ENCODE data around the gene ACTR3. TPM values are rescaled to one million over a fixed set of nuclear protein-coding genes. Genes with fewer than 3 reads are reported as not detected.

Gene ACTR3
- total RNA-seq, 4 donors from 2014 or later, result 59.7 to 161 (median 124) TPM

- TF ChIP-seq CTCF (IDR thresholded peaks at IDR 0.05; ENCODE audit: low read depth), result no peak
Measured at GRCh38 chr2:113863144-113863543, 26.7 kb upstream of the ACTR3 start.

- TF ChIP-seq CTCF (IDR thresholded peaks at IDR 0.05; ENCODE audit: low read depth), result no peak
Measured at GRCh38 chr2:113867571-113867970, 22.3 kb upstream of the ACTR3 start.

GRCh38 chr2:113869253-113869652, 20.6 kb upstream of the ACTR3 start:
- TF ChIP-seq CTCF (IDR thresholded peaks at IDR 0.05; ENCODE audit: low read depth), result no peak

- no peak for TF ChIP-seq CTCF (IDR thresholded peaks at IDR 0.05; ENCODE audit: low read depth)
Measured at GRCh38 chr2:113872201-113872600, 17.7 kb upstream of the ACTR3 start.

- no peak for TF ChIP-seq CTCF (IDR thresholded peaks at IDR 0.05; ENCODE audit: low read depth)
Measured at GRCh38 chr2:113873867-113874266, 16.0 kb upstream of the ACTR3 start.

- TF ChIP-seq CTCF (IDR thresholded peaks at IDR 0.05; ENCODE audit: low read depth), result no peak
Measured at GRCh38 chr2:113875135-113875534, 14.8 kb upstream of the ACTR3 start.

GRCh38 chr2:113876503-113877387, 13.1 kb upstream of the ACTR3 start:
- TF ChIP-seq CTCF (IDR thresholded peaks at IDR 0.05; ENCODE audit: low read depth), result no peak
